ENCODE data around the gene CELSR1.

The CELSR1 gene

DNA sequence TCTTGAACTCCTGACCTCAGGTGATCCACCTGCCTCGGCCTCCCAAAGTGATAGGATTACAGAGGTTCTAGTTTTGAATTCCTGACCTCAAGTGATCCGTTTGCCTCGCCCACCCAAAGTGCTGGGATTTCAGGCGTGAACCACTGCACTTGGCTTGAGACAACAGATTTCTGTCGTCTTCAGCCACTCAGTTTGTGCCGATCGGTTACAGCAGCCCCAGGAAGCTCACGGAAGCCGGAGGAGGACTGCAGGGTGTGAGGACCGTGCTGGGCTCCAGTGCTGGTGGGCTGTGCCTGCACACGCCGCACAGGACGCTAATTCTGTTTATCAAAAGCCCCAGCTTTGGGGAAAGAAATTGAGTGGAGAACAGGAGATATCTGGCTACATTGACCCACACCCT, 82.0 kb downstream of the CELSR1 start:
- no peak for DNase-seq

DNA sequence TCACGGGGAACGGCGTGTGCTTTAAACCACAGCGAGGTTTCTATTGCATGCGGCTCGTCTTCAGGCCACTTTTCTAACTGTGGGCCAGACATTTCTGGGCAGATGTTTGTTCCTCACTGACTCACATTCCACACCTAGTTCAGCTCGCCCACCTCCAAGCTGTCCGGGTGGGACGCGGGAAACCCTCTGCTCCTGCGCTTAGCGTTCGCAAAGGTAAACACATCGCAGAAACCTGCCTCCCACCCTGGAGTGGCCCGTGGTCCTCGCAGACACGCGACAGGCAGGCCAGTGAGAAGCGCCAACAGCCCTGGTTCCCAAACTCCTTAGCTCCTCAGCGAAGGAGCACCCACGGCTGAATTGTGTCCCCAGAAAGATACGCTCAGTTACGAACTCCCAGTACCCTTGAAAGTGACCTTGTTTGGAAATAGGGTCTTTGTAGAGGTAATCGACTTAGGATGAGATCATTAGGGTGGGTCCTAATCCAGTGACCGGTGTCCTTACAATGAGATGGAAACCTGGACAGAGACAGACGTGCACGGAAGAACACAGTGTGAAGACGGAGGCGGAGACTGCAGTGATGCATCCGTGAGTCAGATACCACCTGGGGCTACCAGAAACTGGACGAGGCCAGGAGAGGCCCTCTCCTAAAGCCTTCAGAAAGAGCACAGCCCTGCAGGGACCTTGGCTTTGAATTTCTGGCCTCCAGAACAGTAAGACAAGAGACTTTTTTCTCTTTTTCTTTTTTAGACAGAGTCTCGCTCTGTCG, 82.7 kb downstream of the CELSR1 start:
- no peak for DNase-seq

DNA sequence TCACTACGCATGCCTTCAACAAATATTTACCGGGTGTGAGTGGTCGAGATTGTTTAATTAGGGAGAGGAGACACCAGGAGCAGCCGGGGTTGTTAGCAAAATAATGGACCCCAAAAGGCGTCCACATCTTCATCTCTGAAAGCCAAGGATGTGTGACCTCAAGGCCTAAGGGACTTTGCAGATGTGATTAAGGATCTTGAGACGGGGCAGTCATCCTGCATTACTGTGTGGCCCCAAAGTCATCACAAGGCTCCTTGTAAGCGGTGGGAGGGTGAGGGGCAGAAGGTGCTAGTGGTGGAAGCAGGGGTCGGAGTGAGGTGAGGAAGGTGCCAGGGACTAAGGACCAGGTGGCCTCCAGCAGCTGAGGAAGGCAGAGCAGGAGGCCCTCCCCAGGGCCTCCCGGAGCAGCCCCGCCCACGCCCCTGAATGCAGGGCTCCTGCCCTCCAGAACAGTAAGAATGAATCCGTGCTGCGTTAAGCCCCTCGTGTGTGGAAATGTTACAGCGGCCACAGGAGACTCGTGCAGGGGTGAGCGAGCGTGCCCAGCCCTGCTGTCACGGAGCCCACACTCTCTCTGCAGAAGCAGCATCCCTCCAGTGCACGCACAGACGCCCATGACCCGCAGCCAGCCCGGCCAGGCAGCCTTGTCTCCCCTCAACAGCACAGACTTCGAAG, 83.5 kb downstream of the CELSR1 start:
- no peak for DNase-seq

DNA sequence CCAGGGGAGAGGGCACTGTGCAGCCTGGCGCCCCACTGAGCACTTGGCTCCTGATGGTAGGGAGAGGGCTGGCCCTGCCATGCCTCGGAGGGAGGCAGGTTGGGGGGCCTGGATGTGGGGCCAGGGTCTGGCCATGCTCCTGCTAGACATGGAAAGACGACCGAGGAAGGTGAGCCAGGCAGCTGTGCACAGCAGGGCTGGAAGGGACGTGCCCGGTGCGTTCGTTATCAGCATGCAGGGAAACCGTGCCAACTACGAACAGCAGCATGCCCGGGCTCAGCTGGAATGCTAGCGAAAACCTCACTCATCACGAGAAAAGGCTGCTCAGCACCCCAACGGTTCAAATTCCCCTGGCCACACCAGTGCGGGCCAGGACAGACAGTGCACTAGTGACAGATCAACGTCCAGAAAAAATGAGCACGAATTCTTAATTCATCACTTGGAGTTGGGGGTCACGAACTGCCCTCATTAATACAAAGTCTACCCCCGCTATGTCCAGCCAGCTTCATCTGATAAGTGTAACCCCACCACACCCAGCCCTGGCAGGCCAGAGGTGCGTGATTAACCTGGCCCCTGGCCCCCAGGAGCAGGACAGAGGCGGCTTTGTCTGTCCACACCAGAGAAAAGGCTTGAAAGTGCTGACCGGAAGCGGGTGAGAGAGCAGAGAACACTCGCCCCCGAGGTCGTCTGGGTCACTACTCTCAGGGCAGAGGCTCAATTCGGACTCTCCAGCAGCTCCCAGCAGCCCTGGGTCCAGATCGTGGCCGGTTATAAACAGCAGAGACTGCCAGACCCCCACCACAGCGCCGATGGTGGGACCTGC, 84.2 kb downstream of the CELSR1 start:
- no peak for DNase-seq

DNA sequence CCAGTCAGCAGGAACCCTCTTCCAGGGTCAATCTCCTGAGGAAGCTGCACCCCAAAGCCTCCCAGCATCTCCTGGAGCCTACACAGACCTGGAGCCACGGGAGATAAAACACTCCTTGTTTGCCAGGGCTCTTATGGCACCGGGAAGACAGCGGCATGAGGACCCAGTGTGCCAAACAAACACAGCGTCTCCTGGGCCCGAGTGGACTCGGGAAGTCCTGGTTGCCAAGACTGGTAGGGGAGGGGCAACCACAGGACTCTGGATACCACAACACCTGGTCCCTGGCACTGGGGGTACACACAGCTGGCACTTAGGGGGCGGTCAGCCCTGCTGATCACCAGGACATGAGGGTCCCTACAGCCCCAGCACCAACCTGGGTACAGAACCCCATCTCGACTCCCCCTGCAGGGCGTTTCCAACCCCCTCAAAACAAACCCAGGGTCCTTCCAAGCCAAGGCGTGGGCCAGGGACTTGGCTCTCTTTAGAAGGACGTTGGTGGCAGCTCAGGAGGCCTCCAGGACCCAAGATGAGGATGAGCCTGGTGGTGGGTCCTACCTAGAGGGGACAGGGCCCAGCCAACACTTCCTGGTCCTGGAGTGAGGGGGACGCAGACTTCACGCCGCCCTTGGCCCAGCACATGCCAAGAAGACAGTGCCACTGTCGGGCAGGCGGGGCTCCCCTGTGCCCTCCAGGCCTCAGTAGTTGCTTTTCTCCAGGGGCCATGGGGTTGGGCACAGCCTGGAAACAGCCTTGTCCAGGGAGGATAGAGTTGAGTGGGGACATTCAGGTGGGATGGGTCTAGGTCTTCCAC, 85.0 kb downstream of the CELSR1 start:
- DNase-seq = no peak

DNA sequence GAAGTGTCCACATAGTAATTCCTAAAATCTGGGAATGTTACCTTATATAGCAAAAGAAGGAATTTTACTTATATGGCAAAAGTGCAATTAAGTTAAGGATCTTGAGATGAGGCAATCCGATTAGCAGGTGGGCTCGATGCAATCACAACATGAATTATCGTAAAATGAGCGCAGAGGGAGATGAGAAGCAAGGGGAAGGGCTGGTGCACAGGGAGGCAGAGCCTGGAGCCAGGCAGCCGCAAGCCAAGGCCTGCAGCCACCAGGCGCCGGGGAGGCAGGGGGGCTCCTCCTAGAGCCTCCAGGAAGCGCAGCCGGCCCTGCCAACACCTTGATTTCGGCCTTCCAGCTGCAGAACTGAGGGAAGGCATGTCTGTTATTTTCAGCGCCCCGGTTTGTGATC, 85.7 kb downstream of the CELSR1 start:
- DNase-seq = no peak

DNA sequence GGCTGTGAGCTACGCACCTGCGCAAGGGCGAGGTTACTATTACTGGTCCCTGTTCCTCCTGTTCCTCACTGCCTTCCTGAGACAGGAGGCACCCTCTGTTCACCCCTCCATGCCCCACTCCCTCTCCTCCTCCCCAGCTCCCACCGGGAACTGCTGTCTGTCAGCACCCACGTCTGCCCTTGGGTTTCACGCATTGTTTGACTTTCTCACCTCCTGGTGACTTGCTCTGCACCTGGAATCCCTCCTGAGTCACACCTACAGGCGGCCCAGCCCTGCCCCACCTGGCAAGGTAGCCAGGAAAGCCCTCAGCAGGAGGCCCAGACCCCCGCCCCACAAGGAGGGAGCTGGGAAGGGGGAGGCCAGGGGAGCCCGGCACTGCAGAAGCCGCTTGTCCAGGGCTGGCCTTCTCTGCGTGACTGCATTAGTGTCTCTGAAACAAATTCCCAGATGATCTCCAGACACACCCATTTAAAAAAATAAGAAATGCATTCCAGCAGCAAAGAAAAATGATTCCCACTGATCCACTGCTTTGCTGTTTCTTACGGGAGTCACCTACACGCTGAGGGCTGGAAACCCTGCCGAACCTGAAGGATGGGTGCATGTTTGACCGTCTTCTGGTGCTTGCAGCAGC, 86.4 kb downstream of the CELSR1 start:
- peak; percentile 11 for DNase-seq

DNA sequence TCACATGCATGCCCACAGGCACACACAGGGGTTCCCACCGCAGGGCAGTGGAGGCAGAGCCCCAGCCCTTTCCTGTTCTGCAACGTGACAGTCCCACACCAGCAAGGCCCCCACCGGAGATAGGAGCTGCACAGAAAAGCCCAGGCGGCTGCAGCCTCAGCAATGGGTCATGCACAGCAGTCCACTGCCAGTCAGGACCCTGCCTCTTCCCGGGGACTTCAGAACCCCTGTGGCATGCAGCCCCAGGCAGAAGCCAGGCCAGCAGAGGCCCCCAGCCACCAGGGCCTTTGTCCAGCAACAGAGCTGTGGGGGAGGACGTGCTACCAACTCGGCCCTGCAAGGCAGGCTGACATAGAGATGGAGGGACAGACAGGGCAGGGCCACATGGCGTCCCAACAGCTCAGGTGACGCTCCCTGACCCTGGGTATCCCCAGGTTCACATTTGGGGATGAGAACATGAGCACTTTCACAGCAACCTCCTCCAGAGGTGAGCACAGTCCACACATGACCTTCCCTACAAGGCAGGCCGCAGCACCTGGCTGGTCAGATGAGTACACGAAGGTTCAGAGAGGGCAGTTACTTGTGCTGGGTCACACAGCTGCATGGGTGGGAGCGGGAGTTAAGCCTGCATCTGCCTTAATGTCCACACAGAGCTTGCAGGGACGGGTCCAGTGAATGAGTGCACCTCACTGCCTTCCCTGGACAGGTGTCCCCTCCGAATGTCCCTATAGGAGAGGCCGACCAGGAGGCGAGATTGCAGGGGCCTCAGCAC, 87.3 kb downstream of the CELSR1 start:
- no peak for DNase-seq

DNA sequence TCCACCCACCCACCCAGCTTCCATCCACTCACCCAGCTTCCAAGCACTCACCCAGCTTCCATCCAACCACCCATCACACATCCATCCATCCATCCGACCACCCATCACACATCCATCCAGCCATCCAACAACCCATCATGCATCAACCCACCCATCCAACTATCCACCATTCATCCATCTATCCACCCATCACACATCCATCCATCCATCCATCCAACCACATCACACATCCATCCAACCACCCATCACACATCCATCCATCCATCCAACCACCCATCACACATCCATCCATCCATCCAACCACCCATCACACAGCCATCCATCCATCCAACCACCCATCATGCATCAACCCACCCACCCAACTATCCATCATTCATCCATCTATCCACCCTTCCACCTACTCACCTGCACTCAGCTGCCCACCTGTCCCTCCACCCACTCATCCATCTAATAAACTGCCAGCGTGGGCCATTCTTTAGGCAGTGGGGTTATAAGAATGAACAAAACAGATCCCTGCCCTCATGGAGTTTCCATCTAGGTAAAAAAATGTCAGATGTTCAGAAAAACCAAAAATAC, 88.2 kb downstream of the CELSR1 start:
- no peak for DNase-seq

DNA sequence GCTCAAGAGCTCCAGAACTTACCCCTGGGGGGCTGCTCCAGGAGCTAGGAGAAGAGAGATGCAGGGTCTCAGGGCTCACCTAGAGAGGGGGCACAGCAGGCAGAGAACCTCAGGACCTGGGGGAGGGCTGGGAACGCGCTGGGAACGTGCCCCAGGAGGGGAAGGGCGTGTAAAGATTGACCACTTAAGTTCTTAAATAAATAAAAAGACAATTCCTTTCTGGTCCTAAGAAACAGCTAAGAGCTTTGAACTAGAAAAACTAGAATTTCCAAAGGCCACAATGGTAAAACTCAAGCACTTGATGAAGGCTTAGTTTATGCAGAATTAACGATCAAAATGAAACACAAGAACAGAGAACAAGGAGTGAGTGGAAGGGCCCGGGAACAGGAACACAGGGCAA, 89.1 kb downstream of the CELSR1 start:
- DNase-seq = no peak

DNA sequence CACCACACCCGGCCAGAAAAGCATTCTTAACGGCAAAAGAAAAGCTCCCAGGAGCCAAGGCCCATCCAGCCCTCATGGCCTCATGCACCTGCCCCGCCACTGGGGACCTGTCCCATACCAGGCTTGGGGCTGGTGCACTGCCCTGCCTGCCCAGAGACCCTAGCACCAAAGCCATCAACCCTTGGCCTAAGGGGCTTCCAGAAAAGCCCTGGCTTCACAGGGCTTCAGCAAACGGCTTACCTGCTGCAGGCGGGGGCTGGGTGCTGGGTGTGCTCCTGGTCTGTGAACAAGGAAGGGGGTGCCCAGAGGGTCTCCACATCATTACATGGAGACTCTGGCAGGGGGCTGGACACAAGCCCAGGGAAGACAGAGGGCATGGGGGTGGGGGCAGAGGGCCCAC, 89.5 kb downstream of the CELSR1 start:
- no peak for DNase-seq

DNA sequence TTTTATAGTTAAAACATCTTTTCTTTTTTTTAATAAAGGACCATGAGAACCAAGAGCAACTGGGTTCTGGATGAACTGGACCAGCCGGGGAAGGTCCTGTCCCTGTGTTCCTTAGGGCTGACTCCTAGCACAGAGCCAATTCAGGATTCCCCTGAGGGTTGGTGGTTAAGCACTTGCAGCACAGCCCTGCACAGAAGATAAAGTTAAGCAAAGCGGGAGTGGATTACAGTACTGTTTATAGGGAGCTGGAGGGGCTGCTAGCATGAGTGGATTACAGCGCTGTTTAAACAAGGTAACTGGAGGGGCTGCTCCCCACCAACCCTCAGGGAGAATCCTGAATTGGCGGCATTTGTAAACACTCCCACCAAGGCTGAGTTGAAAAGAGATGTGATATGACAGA, 90.6 kb downstream of the CELSR1 start:
- DNase-seq = no peak

DNA sequence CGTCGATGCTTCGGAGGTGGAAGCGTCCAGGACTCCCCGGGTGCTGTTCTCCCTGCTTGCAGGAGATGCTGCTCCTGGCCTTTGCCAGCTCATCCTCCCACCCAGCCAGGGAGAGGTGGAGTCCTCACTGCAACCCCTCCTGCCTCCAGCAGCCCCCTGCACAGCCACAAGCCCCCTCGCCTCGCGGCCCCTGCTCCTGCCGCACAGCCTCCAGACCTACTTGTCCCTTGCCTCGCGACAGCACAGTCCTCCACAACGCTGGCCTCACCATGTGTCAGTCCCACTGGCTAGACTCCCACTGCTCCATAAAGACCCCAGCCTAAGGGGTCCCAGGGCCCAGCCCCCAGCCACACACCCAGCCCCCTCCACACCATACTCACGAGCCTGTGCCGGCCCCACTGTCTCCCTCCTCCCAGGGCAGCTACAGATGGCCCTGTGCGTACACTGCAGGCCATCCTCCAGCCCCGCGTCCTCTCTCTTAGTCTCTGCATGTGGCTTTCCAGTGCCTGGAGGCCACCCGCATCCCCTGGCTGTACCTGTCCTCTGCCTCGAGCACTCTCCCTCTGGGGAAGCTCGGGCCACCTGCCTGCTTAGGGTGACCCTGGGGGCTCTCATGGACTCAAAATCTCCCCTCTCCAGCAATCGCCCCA, 91.5 kb downstream of the CELSR1 start:
- DNase-seq = no peak

DNA sequence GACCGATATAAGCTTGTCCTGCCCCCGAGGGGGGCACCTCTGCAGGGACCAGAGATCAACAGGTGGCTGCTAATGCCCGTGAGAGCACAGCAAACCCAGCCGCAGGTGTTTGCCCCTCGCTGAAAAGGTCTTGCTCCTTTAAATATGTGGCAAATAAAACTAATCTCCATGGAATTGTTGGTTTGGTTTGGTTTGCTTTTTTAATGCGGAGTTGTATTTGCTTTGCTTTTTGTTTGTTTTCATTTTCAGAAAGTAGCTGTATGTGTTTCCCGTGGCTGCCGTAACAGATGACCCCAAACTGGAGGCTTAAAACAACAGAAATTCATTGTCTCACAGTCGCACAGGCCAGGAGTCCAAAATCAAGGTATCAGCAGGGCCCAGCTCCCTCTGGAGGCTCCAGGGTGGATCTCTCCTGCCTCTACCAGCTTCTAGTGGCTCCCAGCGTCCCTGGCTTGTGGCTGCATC, 93.0 kb downstream of the CELSR1 start:
- peak; percentile 56 for DNase-seq

DNA sequence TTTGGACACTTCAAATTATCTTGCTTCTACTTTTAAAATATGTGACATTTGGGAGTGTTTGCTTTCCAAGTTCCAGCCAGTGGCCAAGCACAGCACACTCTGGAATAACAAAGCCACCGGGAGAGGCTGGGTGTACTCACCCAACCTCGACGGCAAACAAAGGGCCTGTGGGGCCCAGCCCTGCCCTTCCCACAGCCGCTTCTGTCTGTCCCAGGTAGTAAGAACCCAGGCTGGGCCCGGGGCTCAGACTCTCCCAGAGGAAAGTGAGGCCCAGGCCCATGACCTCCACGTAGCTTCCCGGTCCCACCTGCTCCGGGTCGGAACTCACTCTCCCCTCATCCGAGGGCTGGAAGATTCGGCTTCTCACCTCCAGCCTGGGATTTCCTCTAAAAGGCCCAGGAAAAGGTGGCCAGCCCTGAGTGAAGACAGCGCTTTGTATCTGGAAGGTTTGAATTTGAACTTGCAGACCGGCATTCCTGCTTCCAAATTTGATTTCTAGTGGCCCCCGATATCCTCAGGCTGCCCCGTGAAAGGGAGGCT, 93.5 kb downstream of the CELSR1 start:
- DNase-seq = peak; percentile 44

DNA sequence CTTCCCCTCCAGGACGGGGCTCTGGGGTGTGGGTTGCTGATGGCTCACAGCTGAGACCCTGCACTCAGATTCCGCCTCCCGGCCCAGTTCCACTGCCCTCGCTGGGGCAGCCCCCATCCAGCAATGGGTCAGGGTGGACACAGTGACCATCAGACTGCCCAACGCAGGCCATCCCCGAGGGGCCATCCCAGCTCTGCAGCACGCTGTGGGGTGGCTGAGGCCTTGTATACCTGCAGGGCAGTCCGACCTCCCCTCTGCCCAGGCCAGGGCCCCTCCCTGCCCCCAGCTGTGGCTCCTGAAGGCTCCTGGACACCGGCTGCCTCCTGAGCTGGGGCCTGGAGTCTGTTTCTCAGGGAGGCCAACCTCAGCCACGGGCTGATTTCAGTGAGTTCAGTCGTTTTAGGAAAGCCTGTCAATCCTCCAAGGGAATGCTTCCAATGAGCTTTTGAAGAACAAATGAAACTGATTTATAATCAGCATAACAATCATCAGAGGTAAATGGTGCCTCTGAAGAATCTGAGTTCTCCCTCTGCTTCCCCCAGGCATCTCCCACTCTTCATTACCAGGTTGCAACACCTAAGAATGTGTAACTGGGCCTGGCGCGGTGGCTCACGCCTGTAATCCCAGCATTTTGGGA, 95.1 kb downstream of the CELSR1 start:
- DNase-seq = no peak

DNA sequence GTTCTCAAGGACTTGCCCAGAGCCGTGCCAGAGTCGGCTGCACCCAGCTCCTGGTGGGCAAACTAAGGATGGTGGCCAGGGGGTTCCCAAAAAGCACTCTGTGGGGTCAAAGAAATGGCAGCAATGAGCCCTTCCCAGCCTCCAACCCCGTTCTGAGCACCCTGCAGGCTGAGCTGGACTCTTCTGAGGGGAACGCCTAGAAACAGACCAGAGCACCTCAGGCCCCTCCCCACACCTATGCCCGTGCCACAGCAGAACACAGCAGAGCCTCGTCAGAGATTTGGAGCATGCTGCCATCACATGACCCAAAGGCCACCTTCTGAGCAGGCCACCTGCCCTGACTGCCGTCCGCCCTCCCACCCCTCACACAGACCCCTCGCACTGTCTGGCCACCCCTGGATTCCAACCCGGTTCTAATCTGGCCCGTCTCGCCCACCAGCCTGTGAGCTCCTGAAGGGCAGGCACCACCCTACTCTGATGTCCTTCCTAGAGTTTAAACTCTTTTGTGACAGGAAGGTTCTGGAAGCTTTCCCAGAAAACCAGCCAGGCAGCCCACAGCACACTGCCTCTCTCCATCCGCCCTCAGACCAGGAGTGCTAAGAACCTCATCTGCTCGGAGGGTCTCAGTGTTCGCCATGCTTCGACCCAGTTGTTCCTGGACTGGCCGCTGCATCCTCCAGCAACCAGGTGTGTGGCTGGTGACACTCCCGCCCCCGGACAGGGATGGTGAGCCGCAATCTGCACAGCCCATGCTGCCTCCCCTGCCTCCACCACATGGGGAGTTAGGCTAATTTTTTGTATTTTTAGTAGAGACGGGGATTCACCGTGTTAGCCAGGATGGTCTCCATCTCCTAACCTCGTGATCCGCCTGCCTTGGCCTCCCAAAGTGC, 97.6 kb downstream of the CELSR1 start:
- no peak for DNase-seq

DNA sequence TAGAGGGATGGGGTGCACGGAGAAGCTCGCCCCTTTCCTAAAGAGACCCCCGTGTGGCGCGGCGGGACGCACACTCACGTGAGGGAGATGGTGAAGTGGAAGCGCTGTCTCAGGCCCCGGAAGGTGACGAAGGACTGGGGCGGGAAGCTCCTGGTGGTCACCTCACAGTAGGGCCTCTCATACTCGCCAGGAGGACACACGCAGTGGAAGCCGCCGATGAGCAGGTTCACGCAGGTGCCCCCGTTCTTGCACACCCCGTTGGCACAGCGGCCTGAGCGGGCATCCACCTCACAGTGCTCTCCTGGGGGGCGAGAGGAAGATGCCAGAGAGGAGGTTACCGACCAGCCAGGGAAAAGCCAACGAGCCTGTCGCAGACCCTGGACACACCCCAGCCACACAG, 98.3 kb downstream of the CELSR1 start:
- DNase-seq = no peak

Data from NCI-H510A treated with DMSO at 0.1 percent for 48 hours (cell line).